ENCODE data around the gene RASSF5. TPM values are rescaled to one million over a fixed set of nuclear protein-coding genes. Genes with fewer than 3 reads are reported as not detected.

Gene RASSF5
- total and polyA plus RNA-seq, 8 donors, result 6.7 to 22.3 (median 12.5) TPM

DNA sequence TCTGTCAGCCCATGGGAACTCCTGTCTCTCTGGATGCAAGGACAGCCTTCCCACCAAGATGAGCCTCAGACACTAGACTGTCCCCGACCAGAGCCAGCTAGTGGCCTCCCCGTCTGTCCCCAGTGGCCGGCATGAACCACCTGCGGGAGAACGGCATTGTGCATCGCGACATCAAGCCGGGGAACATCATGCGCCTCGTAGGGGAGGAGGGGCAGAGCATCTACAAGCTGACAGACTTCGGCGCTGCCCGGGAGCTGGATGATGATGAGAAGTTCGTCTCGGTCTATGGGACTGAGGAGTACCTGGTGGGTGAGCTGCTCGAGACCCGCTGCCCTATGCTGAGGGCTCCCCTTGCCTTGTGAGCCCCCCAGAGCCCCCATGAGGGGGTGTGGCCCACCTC lies 31.3 kb upstream of the RASSF5 start:
- FAIRE-seq, result no peak
- intact Hi-C loops (cut with DNase I), result no loop called here
- Histone ChIP-seq H3K27me3 (no peaks in the 10 kb centered on the region), H3K9me3 (no peaks in the 10 kb centered on the region), H3K27ac (no peak overlapping the region), H3K36me3 (no peaks in the 10 kb centered on the region), H3K4me1 (peaks cover 0 to 8% (median 0%) of the 10 kb centered on the region in 3 donors), H3K4me3 (no peak overlapping the region)
- DNase-seq, result no peak
- TF ChIP-seq, protein P1, sequence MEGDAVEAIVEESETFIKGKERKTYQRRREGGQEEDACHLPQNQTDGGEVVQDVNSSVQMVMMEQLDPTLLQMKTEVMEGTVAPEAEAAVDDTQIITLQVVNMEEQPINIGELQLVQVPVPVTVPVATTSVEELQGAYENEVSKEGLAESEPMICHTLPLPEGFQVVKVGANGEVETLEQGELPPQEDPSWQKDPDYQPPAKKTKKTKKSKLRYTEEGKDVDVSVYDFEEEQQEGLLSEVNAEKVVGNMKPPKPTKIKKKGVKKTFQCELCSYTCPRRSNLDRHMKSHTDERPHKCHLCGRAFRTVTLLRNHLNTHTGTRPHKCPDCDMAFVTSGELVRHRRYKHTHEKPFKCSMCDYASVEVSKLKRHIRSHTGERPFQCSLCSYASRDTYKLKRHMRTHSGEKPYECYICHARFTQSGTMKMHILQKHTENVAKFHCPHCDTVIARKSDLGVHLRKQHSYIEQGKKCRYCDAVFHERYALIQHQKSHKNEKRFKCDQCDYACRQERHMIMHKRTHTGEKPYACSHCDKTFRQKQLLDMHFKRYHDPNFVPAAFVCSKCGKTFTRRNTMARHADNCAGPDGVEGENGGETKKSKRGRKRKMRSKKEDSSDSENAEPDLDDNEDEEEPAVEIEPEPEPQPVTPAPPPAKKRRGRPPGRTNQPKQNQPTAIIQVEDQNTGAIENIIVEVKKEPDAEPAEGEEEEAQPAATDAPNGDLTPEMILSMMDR (IDR thresholded peaks at IDR 0.05), result no peak
- 87% methylated on average over 17 of the region's 17 CpGs for WGBS, 2 donors
- ATAC-seq, result no peak

DNA sequence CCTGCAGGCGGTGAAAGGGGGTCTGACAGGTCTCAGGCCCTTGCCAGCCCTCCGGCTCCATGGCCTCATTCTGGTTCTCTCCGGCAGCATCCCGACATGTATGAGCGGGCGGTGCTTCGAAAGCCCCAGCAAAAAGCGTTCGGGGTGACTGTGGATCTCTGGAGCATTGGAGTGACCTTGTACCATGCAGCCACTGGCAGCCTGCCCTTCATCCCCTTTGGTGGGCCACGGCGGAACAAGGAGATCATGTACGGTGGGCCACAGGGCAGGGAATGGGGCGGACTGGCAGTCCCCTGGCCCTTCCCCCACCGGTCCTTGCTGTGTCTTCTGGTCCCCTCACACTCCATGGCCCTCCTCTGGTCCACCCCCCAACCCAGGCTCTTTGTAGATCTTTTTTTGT lies 30.7 kb upstream of the RASSF5 start:
- Histone ChIP-seq H3K27me3 (no peaks in the 10 kb centered on the region), H3K9me3 (no peaks in the 10 kb centered on the region), H3K4me3 (no peak overlapping the region), H3K4me1 (peaks cover 0 to 3% (median 0%) of the 10 kb centered on the region in 3 donors), H3K36me3 (no peaks in the 10 kb centered on the region), H3K27ac (no peak overlapping the region)
- FAIRE-seq (no peak), ATAC-seq (no peak), DNase-seq (no peak)
- 88 to 92% methylated on average over 14 of the region's 14 CpGs for WGBS, 2 donors
- intact Hi-C loops (cut with DNase I), result no loop called here
- TF ChIP-seq, protein P1 (IDR thresholded peaks at IDR 0.05), result no peak

DNA sequence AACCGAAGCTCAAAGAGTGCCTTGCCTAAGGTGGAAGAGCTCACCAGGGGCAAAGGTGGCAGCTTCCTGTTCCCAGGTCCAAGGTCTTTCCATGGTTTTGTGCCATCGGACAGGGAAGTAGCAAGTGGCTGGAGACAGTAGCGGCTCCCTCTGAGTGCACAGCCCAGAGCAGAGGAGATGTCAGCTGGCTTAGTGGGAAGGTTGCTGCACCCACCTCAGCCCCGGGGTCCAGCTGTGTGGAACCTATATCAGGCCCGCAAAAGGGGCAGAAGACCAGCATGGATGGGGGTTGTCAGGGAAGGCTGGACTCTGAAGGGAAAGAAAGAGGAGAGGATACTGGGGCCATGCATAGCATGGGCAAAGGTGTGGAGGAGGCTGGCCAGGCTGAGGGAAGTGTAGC lies 30.2 kb upstream of the RASSF5 start:
- 79 to 83% methylated on average over 5 of the region's 5 CpGs for WGBS, 2 donors

DNA sequence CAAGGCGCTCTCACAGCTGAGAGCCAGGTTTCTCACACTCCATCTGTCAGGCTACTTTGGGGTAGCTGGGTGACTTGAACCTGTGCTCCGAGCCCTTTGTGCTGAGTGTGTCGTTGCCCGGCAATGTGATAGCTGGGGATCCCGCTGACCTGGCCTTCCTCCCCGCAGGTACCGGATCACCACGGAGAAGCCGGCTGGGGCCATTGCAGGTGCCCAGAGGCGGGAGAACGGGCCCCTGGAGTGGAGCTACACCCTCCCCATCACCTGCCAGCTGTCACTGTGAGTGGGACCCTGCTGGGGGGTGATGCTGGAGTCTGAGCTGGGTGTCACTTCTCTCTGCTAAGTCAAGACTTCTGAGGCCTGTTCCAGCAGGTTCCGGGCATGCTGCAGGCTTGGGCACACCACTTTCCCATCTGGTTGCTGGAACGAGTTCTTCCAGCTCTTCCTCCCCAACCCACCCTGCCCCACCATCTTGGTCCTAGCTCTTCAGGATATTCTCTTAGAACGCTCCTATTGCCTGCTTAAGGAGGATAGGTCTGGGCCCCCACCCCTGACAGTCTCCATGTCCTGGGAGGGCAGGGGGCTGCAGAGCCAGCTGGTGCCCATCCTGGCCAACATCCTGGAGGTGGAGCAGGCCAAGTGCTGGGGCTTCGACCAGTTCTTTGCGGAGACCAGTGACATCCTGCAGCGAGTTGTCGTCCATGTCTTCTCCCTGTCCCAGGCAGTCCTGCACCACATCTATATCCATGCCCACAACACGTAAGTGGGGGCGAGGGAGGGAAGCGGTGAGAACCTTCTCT lies 29.6 kb upstream of the RASSF5 start:
- TF ChIP-seq, protein P1 (IDR thresholded peaks at IDR 0.05), result no peak
- 84 to 91% methylated on average over 21 of the region's 21 CpGs for WGBS, 2 donors
- no peak for DNase-seq
- no peak for FAIRE-seq
- H3K36me3 ChIP-seq, result no peaks in the 10 kb centered on the region
- no peaks in the 10 kb centered on the region for H3K27me3 ChIP-seq
- H3K4me1 ChIP-seq, result no peaks in the 10 kb centered on the region
- H3K27ac ChIP-seq, result no peak overlapping the region
- intact Hi-C loops (cut with DNase I), result no loop called here
- H3K9me3 ChIP-seq, result no peaks in the 10 kb centered on the region
- no peak overlapping the region for H3K4me3 ChIP-seq
- no peak for ATAC-seq

More for the DNA sequence above, 30.2 kb upstream of the RASSF5 start:
- Histone ChIP-seq H3K4me3 (no peak overlapping the region), H3K27ac (no peak overlapping the region), H3K36me3 (no peaks in the 10 kb centered on the region), H3K4me1 (no peaks in the 10 kb centered on the region), H3K27me3 (no peaks in the 10 kb centered on the region), H3K9me3 (no peaks in the 10 kb centered on the region)
- TF ChIP-seq, protein P1 (IDR thresholded peaks at IDR 0.05), result no peak
- ATAC-seq (no peak), DNase-seq (no peak), FAIRE-seq (no peak)
- intact Hi-C loops (cut with DNase I), result no loop called here

DNA sequence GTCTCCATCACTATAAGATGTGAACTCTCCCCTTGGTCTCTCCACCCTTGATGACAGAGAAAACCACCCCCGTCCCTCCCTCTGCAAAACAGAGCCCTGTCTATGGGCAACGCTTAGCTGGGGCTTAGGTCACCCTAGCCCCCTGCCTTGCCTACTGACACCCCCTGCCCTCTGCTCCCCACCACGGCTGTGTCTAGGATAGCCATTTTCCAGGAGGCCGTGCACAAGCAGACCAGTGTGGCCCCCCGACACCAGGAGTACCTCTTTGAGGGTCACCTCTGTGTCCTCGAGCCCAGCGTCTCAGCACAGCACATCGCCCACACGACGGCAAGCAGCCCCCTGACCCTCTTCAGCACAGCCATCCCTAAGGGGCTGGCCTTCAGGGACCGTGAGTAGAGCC lies 28.6 kb upstream of the RASSF5 start:
- DNase-seq, result no peak
- Histone ChIP-seq H3K27me3 (no peaks in the 10 kb centered on the region), H3K9me3 (no peaks in the 10 kb centered on the region), H3K27ac (no peak overlapping the region), H3K36me3 (no peaks in the 10 kb centered on the region), H3K4me1 (no peaks in the 10 kb centered on the region), H3K4me3 (no peak overlapping the region)
- TF ChIP-seq, protein P1 (IDR thresholded peaks at IDR 0.05), result no peak
- WGBS, 2 donors, result 78 to 84% methylated on average over 11 of the region's 11 CpGs
- FAIRE-seq, result no peak
- intact Hi-C loops (cut with DNase I), result no loop called here
- ATAC-seq, result no peak
